OCI-LY3 (cell line): ENCODE measurements around the gene RELCH.

Source experiments
- H2AFZ ChIP-seq: fragments of 200-600, 300-600 bp; shearing (Covaris generic); 2 replicates; pipeline ENCODE4 v1.6.0; 2014; ENCODE audit warnings: antibody characterized with exemption, low read depth, low read length
- H3K27ac ChIP-seq: fragments of 200-600, 300-600 bp; sonication (generic); 2 replicates; pipeline ENCODE4 v1.5.1; 2014; ENCODE audit warnings: mild to moderate bottlenecking, low read length, moderate library complexity, mixed read lengths
- H3K27me3 ChIP-seq: fragments of 200-600, 300-600 bp; sonication (generic); 2 replicates; pipeline ENCODE4 v1.6.1; 2014; ENCODE audit warnings: low read depth, low read length, mixed read lengths
- H3K36me3 ChIP-seq: fragments of 200-600, 300-600 bp; sonication (generic); replicated peaks from 2 replicates; pipeline ENCODE3; 2014; ENCODE audit warnings: low read depth, low read length, mixed read lengths
- H3K4me1 ChIP-seq: fragments of 300-600, 200-600 bp; sonication (generic); 2 replicates; pipeline ENCODE4 v1.6.1; 2014; ENCODE audit warnings: low read length, mixed read lengths
- H3K4me2 ChIP-seq: fragments of 200-600, 300-600 bp; sonication (generic); 2 replicates; pipeline ENCODE4 v1.6.1; 2014; ENCODE audit warnings: low read length, mixed read lengths
- H3K4me3 ChIP-seq: fragments of 300-600, 200-600 bp; sonication (generic); 2 replicates; pipeline ENCODE4 v1.5.1; 2014; ENCODE audit warnings: antibody characterized with exemption, mild to moderate bottlenecking, low read length, moderate library complexity
- H3K79me2 ChIP-seq: fragments of 300-600, 200-600 bp; shearing (Covaris generic); 2 replicates; pipeline ENCODE4 v1.6.1; 2014; ENCODE audit warnings: mild to moderate bottlenecking, low read length, mixed read lengths
- H3K9ac ChIP-seq: fragments of 300-600, 200-600 bp; shearing (Covaris generic); 2 replicates; pipeline ENCODE4 v1.6.0; 2014; ENCODE audit warnings: mild to moderate bottlenecking, low read length, moderate library complexity
- H3K9me3 ChIP-seq: fragments of 200-600, 300-600 bp; shearing (Covaris generic); 2 replicates; pipeline ENCODE4 v1.6.1; 2014; ENCODE audit warnings: low read length, mixed read lengths; ENCODE audit not compliant: insufficient read depth
- H4K20me1 ChIP-seq: fragments of 200-600, 300-600 bp; sonication (generic); 2 replicates; pipeline ENCODE4 v1.6.1; 2016; ENCODE audit warnings: low read length, mixed read lengths; ENCODE audit not compliant: insufficient read depth
- EZH2phosphoT487 ChIP-seq: fragments of 200-600 bp; shearing (Covaris generic); IDR thresholded peaks from 2 replicates; pipeline ENCODE4 v1.6.1; 2018; ENCODE audit warnings: antibody characterized with exemption, mixed run types, low read depth
- TF ChIP-seq, protein P1 (sequence below): fragments of 200-600, 300-600 bp; sonication (generic); IDR thresholded peaks from 2 replicates; pipeline ENCODE4 v1.5.1; 2014; ENCODE audit warnings: antibody characterized with exemption, low read length, low read depth

The RELCH gene

DNA sequence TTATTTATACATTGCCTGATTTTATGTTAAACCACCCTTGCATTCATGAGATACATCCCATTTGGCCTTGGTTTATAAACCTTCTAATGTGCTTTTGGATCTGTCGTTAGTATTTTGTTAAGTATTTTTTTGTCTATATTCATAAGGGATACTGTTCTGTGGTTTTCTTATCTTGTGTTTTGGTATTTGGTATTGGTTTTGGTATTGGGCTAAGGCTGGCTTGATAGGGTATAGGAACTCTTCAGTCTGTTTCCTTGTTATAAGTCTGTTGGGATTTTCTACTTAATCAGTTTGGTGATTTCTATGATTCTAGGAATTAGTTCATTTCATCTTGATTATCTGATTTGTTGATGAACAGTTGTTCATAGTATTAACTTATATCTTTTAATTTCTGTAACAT is 49.2 kb downstream of the RELCH start:
- Histone ChIP-seq H3K4me2 (no peak overlapping the region; the same call in 1 of the 2 replicates), H4K20me1 (no peaks in the 10 kb centered on the region), H3K27ac (no peak overlapping the region), H3K4me1 (peaks cover 6% of the 10 kb centered on the region; the same call in 1 of the 2 replicates), H3K9ac (no peak overlapping the region), H3K9me3 (no peaks in the 10 kb centered on the region; the same call in 1 of the 2 replicates), H2AFZ (no peak overlapping the region), H3K4me3 (no peak overlapping the region), H3K27me3 (no peaks in the 10 kb centered on the region), H3K36me3 (peaks cover 13% of the 10 kb centered on the region), H3K79me2 (no peaks in the 10 kb centered on the region)
- TF ChIP-seq EZH2phosphoT487, result no peak
- TF ChIP-seq, protein P1, sequence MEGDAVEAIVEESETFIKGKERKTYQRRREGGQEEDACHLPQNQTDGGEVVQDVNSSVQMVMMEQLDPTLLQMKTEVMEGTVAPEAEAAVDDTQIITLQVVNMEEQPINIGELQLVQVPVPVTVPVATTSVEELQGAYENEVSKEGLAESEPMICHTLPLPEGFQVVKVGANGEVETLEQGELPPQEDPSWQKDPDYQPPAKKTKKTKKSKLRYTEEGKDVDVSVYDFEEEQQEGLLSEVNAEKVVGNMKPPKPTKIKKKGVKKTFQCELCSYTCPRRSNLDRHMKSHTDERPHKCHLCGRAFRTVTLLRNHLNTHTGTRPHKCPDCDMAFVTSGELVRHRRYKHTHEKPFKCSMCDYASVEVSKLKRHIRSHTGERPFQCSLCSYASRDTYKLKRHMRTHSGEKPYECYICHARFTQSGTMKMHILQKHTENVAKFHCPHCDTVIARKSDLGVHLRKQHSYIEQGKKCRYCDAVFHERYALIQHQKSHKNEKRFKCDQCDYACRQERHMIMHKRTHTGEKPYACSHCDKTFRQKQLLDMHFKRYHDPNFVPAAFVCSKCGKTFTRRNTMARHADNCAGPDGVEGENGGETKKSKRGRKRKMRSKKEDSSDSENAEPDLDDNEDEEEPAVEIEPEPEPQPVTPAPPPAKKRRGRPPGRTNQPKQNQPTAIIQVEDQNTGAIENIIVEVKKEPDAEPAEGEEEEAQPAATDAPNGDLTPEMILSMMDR, result no peak

DNA sequence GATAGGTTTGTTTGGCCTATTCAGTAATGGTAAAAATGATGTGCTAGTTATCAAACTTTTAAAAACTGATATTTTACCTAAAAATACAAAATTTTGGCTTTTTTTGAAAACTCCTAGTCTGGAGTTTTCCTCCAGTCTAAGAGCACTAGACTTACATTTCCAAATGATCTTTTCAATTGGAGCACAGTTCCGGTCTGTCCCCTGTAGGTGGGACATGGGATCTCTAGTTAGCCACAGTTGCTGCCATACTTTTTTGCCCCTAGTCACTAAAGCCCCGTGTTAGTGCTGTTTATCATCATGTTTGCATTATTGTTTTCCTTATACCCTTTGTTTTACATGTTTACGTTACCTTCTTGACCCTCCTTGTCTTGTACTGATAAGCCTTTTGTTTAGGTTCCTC is 52.4 kb downstream of the RELCH start:
- no peaks in the 10 kb centered on the region for H3K27me3 ChIP-seq
- no peaks in the 10 kb centered on the region; the same call in 1 of the 2 replicates for H3K9me3 ChIP-seq
- H3K9ac ChIP-seq, result no peak overlapping the region
- H3K4me2 ChIP-seq, result no peak overlapping the region
- no peaks in the 10 kb centered on the region for H4K20me1 ChIP-seq
- H3K4me1 ChIP-seq, result peaks cover 6% of the 10 kb centered on the region; the same call in 1 of the 2 replicates
- H3K27ac ChIP-seq, result no peak overlapping the region
- H2AFZ ChIP-seq, result no peak overlapping the region
- no peaks in the 10 kb centered on the region for H3K79me2 ChIP-seq
- TF ChIP-seq, protein P1, result no peak
- TF ChIP-seq EZH2phosphoT487, result no peak
- peaks cover 9% of the 10 kb centered on the region for H3K36me3 ChIP-seq
- H3K4me3 ChIP-seq, result no peak overlapping the region

DNA sequence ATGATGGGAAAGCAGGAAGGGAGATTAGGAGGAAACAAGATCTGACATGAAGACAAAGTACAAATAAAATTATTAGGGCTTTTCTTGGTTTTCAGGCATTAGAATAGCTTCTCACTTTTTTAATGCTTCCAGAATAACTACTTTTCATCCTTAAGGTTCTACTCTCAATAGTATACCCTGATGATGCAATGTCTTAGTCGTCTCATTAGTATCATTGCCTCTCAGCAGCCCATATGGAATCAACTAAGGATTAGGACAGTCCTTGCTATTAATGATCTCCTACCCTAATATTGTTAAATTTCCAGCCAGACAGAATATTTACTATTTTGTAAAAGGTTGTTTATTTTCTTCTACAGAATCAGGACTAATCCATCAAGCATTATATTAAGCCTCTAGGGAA is 55.9 kb downstream of the RELCH start:
- Histone ChIP-seq H2AFZ (no peak overlapping the region), H3K9me3 (no peaks in the 10 kb centered on the region), H3K36me3 (peaks cover 6% of the 10 kb centered on the region), H4K20me1 (no peaks in the 10 kb centered on the region), H3K9ac (no peak overlapping the region), H3K4me3 (no peak overlapping the region), H3K27ac (no peak overlapping the region), H3K27me3 (no peaks in the 10 kb centered on the region), H3K79me2 (no peaks in the 10 kb centered on the region), H3K4me1 (no peaks in the 10 kb centered on the region), H3K4me2 (no peak overlapping the region)
- TF ChIP-seq, protein P1, result no peak
- TF ChIP-seq EZH2phosphoT487, result no peak

DNA sequence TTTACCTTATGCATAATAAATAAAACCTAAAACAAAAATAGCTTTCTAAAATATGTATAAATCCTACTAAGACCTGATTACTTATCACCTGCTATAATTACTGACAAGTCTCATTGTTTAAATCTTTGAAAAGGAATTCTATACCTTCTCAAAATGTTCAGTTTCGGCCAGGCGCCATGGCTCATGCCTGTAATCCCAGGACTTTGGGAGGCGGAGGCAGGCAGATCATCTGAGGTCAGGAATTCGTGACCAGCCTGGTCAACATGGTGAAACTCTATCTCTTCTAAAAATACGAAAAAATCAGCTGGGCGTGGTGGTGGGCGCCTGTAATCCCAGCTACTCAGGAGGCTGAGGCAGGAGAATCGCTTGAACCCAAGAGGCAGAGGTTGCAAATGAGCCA is 58.1 kb downstream of the RELCH start:
- Histone ChIP-seq H3K9me3 (no peaks in the 10 kb centered on the region), H3K27ac (no peak overlapping the region), H2AFZ (no peak overlapping the region), H3K4me1 (no peaks in the 10 kb centered on the region), H3K36me3 (no peaks in the 10 kb centered on the region), H3K79me2 (no peaks in the 10 kb centered on the region), H3K27me3 (no peaks in the 10 kb centered on the region), H4K20me1 (no peaks in the 10 kb centered on the region), H3K4me3 (no peak overlapping the region), H3K4me2 (no peak overlapping the region), H3K9ac (no peak overlapping the region)
- TF ChIP-seq, protein P1, result no peak
- TF ChIP-seq EZH2phosphoT487, result no peak
